ENCODE measurements around the gene CD6.

- TF ChIP-seq POLR2AphosphoS5 (IDR thresholded peaks at IDR 0.05) (no peak), POLR2A (IDR thresholded peaks at IDR 0.05) (no peak), CTCF (IDR thresholded peaks at IDR 0.05) (no peak)
These were observed 56.8 kb downstream of the CD6 start for GRCh38 chr11:61028135-61028729.

Data from prostate gland (tissue), 2 donors.